Vagina (tissue), 2 donors: ENCODE results near the gene ASIC5.

Experiments
- POLR2A ChIP-seq, 2 donors: fragments of 450-650 bp; IDR thresholded peaks; one replicate each; pipeline ENCODE4 v1.6.1; 2017; ENCODE audit warnings: antibody characterized with exemption in 2 of 2, mild to moderate bottlenecking in 2 of 2, moderate library complexity in 2 of 2
- POLR2AphosphoS5 ChIP-seq, 2 donors: sonication (generic); formaldehyde crosslinking; IDR thresholded peaks; one replicate each; pipeline ENCODE4 v1.9.0; 2017; ENCODE audit warnings: antibody characterized with exemption in 2 of 2, mild to moderate bottlenecking in 2 of 2, low read depth in 1 of 2; ENCODE audit not compliant: insufficient read depth in 1 of 2
- TF ChIP-seq, protein P1 (sequence below), 3 experiments: fragments of 450-650 bp in 2 of 3; fragments of 200-600 bp in 1 of 3; sonication (generic) in 1 of 3; IDR thresholded peaks; one replicate each; pipeline ENCODE4 v1.5.1; 2017 to 2019; ENCODE audit warnings: antibody characterized with exemption in 3 of 3, mild to moderate bottlenecking in 2 of 3, moderate library complexity in 2 of 3

DNA sequence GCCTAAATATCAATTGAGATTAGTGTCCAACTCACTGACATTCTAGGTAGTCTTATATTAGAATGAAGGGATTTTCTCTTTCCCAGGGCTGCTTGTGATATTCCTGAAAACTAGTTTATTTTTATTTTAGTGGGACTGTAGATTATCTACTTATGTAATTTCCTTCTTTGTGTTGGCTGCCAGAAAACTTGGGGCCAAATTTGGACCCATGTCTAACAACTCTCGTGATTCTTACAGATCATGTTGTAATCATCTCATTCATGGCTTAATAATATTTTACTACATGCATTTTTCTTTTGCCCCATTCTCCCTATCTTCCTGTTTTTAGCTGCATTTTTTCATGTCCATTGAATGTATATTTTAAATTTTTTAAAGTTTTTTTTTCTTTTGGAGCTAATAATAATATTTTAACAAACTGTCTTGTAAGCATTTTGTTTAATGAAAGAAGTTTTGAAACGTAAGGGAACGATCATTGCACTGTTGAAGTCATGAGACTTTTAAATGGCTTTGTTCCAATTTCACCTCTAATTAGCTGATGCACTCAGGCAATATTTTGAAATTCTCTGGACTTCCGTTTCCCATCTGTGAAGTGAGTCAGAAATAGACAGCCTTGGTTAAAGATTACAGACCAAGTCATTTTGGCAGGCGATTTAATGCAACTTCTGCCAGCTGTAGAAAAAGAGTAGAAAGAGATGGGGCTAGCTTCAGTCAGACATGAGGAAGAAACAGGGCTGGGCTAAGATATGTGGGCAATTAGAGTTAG is 23.1 kb upstream of the ASIC5 start:
- TF ChIP-seq, protein P1, sequence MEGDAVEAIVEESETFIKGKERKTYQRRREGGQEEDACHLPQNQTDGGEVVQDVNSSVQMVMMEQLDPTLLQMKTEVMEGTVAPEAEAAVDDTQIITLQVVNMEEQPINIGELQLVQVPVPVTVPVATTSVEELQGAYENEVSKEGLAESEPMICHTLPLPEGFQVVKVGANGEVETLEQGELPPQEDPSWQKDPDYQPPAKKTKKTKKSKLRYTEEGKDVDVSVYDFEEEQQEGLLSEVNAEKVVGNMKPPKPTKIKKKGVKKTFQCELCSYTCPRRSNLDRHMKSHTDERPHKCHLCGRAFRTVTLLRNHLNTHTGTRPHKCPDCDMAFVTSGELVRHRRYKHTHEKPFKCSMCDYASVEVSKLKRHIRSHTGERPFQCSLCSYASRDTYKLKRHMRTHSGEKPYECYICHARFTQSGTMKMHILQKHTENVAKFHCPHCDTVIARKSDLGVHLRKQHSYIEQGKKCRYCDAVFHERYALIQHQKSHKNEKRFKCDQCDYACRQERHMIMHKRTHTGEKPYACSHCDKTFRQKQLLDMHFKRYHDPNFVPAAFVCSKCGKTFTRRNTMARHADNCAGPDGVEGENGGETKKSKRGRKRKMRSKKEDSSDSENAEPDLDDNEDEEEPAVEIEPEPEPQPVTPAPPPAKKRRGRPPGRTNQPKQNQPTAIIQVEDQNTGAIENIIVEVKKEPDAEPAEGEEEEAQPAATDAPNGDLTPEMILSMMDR (IDR thresholded peaks at IDR 0.05), result no peak
- TF ChIP-seq POLR2AphosphoS5 (IDR thresholded peaks at IDR 0.05; ENCODE audit: insufficient read depth in 1 of 2, low read depth in 1 of 2) (no peak), POLR2A (IDR thresholded peaks at IDR 0.05) (no peak)
